KMS-11 (cell line): ENCODE results near the gene BCAT1.
"Not testable (repeated sequence)": the region's sequence is repeated elsewhere in the genome, so short reads cannot be mapped to it uniquely, and the experiment has no call there.

Experiments used
- H2AFZ ChIP-seq: fragments of 200-600 bp; sonication (generic); 2 replicates; pipeline ENCODE4 v1.6.1; 2016; ENCODE audit warnings: antibody characterized with exemption, mixed run types, low read depth
- H3K27ac ChIP-seq: fragments of 200-600 bp; sonication (generic); 2 replicates; pipeline ENCODE4 v1.6.1; 2016; ENCODE audit warnings: mild to moderate bottlenecking, mixed run types
- H3K27me3 ChIP-seq: fragments of 200-600 bp; sonication (generic); 2 replicates; pipeline ENCODE4 v1.6.1; 2017; ENCODE audit warnings: mild to moderate bottlenecking, low read depth, mixed run types, moderate library complexity; ENCODE audit not compliant: insufficient read depth
- H3K36me3 ChIP-seq: fragments of 200-600 bp; sonication (generic); 2 replicates; pipeline ENCODE4 v1.6.1; 2017; ENCODE audit warnings: mild to moderate bottlenecking, mixed run types; ENCODE audit not compliant: insufficient read depth
- H3K4me1 ChIP-seq: fragments of 200-600 bp; sonication (generic); 2 replicates; pipeline ENCODE4 v1.6.1; 2016; ENCODE audit warnings: mild to moderate bottlenecking, low read depth, mixed run types; ENCODE audit not compliant: poor library complexity, severe bottlenecking
- H3K4me2 ChIP-seq: fragments of 200-600 bp; sonication (generic); 2 replicates; pipeline ENCODE4 v1.7.0; 2016; ENCODE audit warnings: mild to moderate bottlenecking, mixed run types
- H3K4me3 ChIP-seq: fragments of 200-600 bp; sonication (generic); IDR thresholded peaks from 2 replicates; pipeline ENCODE4 v1.6.1; 2017; ENCODE audit warnings: low read depth, low read length, mixed read lengths; ENCODE audit not compliant: insufficient read depth
- H3K79me2 ChIP-seq: fragments of 200-600 bp; sonication (generic); 2 replicates; pipeline ENCODE4 v1.6.1; 2016; ENCODE audit warnings: low read depth, mixed run types; ENCODE audit not compliant: insufficient read depth
- H3K9ac ChIP-seq: fragments of 200-600 bp; sonication (generic); 2 replicates; pipeline ENCODE4 v1.6.1; 2016; ENCODE audit warnings: mild to moderate bottlenecking, mixed run types
- H4K20me1 ChIP-seq: fragments of 200-600 bp; sonication (generic); 2 replicates; pipeline ENCODE4 v1.6.1; 2016; ENCODE audit warnings: mild to moderate bottlenecking, mixed run types; ENCODE audit not compliant: insufficient read depth
- CTCF ChIP-seq: fragments of 200-600 bp; sonication (generic); conservative IDR thresholded peaks from 2 replicates; pipeline ENCODE4 v1.6.1; 2017; ENCODE audit warnings: low read depth, mild to moderate bottlenecking, antibody characterized with exemption, low read length, moderate library complexity, mixed read lengths

BCAT1 gene

DNA sequence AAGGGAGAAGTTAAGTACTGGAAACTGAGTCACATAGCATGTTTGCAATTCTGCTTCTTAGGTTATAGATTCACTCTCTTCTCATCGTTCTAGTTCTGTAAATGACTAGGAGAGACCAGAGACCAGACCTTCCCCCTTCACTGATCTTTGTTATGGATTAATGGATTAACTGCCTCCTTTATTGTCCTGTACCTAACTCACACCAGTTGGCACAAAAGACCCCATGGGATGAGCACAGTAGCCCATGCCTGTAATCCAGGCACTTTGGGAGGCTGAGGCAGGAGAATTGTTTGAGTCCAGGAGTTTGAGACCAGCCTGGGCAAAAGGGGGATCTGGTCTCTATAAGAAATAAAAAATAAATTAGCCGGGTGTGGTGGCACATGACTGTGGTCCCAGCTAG is 20.8 kb downstream of the BCAT1 start:
- H3K4me2 ChIP-seq: no peak overlapping the region
- no peaks in the 10 kb centered on the region for H3K27me3 ChIP-seq
- H3K36me3 ChIP-seq: no peaks in the 10 kb centered on the region
- no peak overlapping the region for H3K27ac ChIP-seq
- no peak overlapping the region for H3K4me3 ChIP-seq
- no peaks in the 10 kb centered on the region for H4K20me1 ChIP-seq
- no peaks in the 10 kb centered on the region for H3K79me2 ChIP-seq
- TF ChIP-seq CTCF: no peak
- H3K9ac ChIP-seq: no peak overlapping the region
- no peak overlapping the region for H2AFZ ChIP-seq
- no peaks in the 10 kb centered on the region for H3K4me1 ChIP-seq

- not testable (repeated sequence) for H3K79me2 ChIP-seq, H3K9ac ChIP-seq, H4K20me1 ChIP-seq, H3K27ac ChIP-seq, H3K4me1 ChIP-seq, H3K27me3 ChIP-seq, H2AFZ ChIP-seq, H3K36me3 ChIP-seq, H3K4me2 ChIP-seq, H3K4me3 ChIP-seq
These were observed 22.8 kb downstream of the BCAT1 start for GRCh38 chr12:24926080-24926479.

GRCh38 chr12:24922090-24922489 is 26.8 kb downstream of the BCAT1 start:
- H2AFZ ChIP-seq: no peak overlapping the region
- no peak overlapping the region for H3K4me3 ChIP-seq
- H3K9ac ChIP-seq: no peak overlapping the region
- TF ChIP-seq CTCF: no peak
- H3K27ac ChIP-seq: no peak overlapping the region
- no peaks in the 10 kb centered on the region for H3K79me2 ChIP-seq
- H3K4me2 ChIP-seq: no peak overlapping the region
- H3K4me1 ChIP-seq: no peaks in the 10 kb centered on the region
- H4K20me1 ChIP-seq: no peaks in the 10 kb centered on the region
- H3K27me3 ChIP-seq: no peaks in the 10 kb centered on the region
- H3K36me3 ChIP-seq: no peaks in the 10 kb centered on the region

- Histone ChIP-seq H3K9ac (no peak overlapping the region), H3K4me1 (no peaks in the 10 kb centered on the region), H3K79me2 (no peaks in the 10 kb centered on the region), H2AFZ (no peak overlapping the region), H3K27me3 (no peaks in the 10 kb centered on the region), H3K27ac (no peak overlapping the region), H4K20me1 (no peaks in the 10 kb centered on the region), H3K4me3 (no peak overlapping the region), H3K36me3 (no peaks in the 10 kb centered on the region), H3K4me2 (no peak overlapping the region)
- no peak for TF ChIP-seq CTCF
These were observed 27.5 kb downstream of the BCAT1 start for GRCh38 chr12:24921251-24922038.

GRCh38 chr12:24920141-24920540 is 28.8 kb downstream of the BCAT1 start:
- H3K27me3 ChIP-seq: no peaks in the 10 kb centered on the region
- H3K27ac ChIP-seq: no peak overlapping the region
- no peak for TF ChIP-seq CTCF
- no peaks in the 10 kb centered on the region for H3K79me2 ChIP-seq
- H3K4me2 ChIP-seq: no peak overlapping the region
- no peak overlapping the region for H3K4me3 ChIP-seq
- H3K9ac ChIP-seq: no peak overlapping the region
- no peaks in the 10 kb centered on the region for H4K20me1 ChIP-seq
- H3K4me1 ChIP-seq: no peaks in the 10 kb centered on the region
- H3K36me3 ChIP-seq: no peaks in the 10 kb centered on the region
- H2AFZ ChIP-seq: no peak overlapping the region
